Measurements from ENCODE around the gene SYNDIG1.

- TF ChIP-seq CTCF (IDR thresholded peaks at IDR 0.05), result no peak
- no peak for TF ChIP-seq POLR2A (IDR thresholded peaks at IDR 0.05)
These were observed 8.6 kb downstream of the SYNDIG1 start for GRCh38 chr20:24477831-24478547.
